ENCODE data around the gene CGN.
"Not testable (repeated sequence)": the region's sequence is repeated elsewhere in the genome, so short reads cannot be mapped to it uniquely, and the experiment has no call there.

CGN gene

GRCh38 chr1:151522427-151522826, 11.2 kb downstream of the CGN start:
- not testable (repeated sequence) for DNase-seq (ENCODE audit: insufficient read length, low spot score); FAIRE-seq

- DNase-seq (ENCODE audit: insufficient read length, low spot score): no peak
- no peak for FAIRE-seq
Observed at GRCh38 chr1:151523326-151523725, 12.1 kb downstream of the CGN start.

DNA sequence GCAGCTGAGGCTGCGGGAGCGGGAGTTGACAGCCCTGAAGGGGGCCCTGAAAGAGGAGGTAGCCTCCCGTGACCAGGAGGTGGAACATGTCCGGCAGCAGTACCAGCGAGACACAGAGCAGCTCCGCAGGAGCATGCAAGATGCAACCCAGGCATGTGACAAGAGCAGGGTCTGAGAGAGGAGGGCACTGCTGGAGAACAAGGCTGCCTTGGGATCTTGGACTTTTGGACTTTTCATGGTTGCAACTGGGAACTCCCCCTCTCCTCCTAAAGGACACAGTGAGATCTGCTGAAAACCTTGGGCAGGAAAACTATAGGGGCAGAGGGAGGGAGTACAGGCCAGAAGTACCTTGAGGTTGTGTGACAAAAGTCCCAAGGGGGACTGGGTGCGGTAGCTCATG, 13.5 kb downstream of the CGN start:
- no peak for FAIRE-seq

GRCh38 chr1:151526735-151527525, 15.7 kb downstream of the CGN start:
- FAIRE-seq: no peak
- DNase-seq (ENCODE audit: insufficient read length, low spot score): no peak

More for the DNA sequence above, 13.5 kb downstream of the CGN start:
- no peak for DNase-seq (ENCODE audit: insufficient read length, low spot score)

DNA sequence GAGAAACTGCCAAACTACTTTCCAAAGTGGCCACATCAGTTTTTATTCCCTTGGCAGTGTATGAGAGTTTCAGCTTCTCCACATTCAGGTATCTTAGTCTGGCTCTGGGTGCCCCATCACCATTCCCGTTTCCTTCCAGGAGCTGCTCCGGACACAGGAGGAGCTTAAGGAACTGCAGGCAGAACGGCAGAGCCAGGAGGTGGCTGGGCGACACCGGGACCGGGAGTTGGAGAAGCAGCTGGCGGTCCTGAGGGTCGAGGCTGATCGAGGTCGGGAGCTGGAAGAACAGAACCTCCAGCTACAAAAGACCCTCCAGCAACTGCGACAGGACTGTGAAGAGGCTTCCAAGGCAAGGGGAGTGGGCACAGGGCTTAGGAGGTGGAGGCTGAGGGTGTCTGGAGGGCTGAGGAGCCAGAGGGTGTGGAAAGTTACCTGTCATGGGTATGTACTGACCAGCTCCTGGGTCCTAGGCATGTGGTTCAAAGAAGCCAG, 18.1 kb downstream of the CGN start:
- no peak for DNase-seq (ENCODE audit: insufficient read length, low spot score)
- no peak for FAIRE-seq

- DNase-seq (ENCODE audit: insufficient read length, low spot score): no peak
- FAIRE-seq: no peak
Observed at GRCh38 chr1:151529781-151530180, 18.6 kb downstream of the CGN start.

GRCh38 chr1:151530461-151530860, 19.3 kb downstream of the CGN start:
- no peak for DNase-seq (ENCODE audit: insufficient read length, low spot score)

GRCh38 chr1:151533870-151534269, 22.7 kb downstream of the CGN start:
- FAIRE-seq: no peak
- no peak for DNase-seq (ENCODE audit: insufficient read length, low spot score)

More at GRCh38 chr1:151530461-151530860, 19.3 kb downstream of the CGN start:
- no peak for FAIRE-seq

DNA sequence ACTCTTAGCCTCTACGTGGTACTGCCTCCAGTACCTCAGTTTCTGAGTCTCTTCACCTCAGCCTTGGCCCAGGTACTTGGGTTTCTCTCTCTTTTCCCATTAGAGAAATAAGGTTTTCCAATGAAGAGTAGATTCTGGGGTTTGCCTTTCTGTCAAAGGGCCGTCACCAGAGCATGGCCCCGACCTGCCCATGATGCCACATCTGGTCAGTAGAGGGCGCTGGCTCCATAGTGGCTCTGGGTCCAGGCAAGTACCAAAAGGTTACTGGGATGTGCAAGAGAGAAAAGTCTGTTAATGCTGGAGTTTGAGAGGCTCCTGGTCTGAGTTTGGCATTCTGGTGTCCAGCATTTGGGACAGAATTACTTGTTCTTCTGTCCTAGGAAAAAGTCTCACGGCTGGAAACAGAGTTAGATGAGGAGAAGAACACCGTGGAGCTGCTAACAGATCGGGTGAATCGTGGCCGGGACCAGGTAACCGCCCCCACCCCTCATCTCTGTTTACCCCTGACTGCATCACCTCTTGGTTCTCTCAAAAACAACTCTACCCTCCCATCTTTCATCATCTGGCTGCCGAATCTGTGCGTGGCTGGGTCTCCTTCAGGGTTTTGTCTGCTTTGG, 23.6 kb downstream of the CGN start:
- FAIRE-seq (no peak), DNase-seq (ENCODE audit: insufficient read length, low spot score) (peak; percentile 67)

DNA sequence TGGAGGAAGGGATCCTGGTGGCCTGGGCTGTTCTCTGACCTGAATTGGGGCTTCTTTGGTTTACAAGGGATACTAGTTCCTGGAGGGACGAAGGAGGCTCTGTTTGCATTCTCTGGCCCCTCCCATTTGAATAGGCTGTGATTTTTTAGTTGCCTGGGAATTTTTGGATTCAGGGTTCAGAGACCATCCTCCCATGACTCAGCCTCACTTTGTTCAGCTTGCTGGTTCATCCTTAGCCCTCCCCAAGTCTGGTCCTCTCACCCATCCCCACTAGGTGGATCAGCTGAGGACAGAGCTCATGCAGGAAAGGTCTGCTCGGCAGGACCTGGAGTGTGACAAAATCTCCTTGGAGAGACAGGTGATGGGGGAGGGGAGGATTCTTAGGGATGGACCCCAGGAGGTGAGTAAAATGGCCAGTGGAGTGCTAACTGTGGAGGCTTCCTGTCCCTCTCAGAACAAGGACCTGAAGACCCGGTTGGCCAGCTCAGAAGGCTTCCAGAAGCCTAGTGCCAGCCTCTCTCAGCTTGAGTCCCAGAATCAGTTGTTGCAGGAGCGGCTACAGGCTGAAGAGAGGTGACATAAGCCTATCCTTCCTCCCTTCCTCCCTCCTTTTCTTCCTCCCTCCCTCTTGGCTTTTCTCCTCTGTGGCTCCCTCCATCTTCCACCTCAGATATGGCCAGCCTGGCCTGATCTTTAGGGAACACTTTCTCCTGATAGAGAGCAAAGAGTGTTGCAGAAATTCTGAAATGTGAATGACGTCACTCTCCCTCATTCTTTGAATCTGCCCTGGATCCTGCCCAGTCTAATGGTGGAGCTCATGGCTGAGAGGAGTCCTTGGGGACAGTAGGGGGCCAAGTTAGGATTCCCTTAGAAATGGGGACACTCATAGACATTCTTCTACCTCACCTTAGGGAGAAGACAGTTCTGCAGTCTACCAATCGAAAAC, 24.4 kb downstream of the CGN start:
- FAIRE-seq (no peak), DNase-seq (ENCODE audit: insufficient read length, low spot score) (no peak)

GRCh38 chr1:151536499-151536898, 25.3 kb downstream of the CGN start:
- no peak for FAIRE-seq

DNA sequence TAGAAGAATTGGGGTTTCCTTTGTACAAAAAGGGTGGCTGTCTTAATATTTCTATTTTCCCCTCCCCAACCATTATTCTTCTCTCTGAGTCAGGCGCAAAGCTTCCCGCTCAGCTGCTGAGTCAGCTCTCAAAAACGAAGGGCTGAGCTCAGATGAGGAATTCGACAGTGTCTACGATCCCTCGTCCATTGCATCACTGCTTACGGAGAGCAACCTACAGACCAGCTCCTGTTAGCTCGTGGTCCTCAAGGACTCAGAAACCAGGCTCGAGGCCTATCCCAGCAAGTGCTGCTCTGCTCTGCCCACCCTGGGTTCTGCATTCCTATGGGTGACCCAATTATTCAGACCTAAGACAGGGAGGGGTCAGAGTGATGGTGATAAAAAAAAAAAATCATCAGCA, 25.9 kb downstream of the CGN start:
- no peak for FAIRE-seq
- peak; percentile 85 for DNase-seq (ENCODE audit: insufficient read length, low spot score)

More at GRCh38 chr1:151536499-151536898, 25.3 kb downstream of the CGN start:
- DNase-seq (ENCODE audit: insufficient read length, low spot score): no peak

DNA sequence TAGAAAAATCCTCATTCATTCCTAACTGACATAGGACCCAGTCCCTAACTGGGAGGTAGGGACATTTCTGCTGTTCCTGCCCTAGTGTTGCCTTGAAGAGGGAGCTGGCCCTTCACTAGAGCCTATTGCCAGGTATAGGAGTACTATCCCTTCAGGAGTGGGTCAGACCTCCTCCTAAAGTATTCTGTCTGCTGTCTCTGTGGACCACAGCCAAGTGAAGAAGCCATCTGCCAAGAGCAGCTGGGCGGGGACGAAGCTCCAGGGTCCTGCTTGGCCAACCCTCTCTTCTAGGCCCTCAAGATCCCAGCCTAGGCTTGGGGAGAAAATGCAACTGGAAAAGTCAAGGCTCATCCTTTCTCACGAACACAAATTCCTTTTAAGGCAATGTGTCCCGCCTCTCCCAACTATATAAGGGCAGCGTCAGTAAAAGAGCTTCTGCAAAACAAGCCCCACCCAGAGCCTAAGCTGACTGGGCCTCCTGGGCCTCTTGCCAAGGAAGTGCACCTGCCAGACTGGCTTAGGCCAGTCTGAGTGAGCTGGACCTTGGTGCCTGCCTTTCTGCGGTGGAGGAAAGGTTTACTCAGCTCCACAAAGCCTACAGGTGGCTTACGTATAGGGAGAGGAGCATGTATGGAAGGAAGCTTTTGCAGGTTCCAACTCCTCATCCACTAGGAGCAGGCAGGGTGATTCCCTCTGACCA, 28.3 kb downstream of the CGN start:
- DNase-seq (ENCODE audit: insufficient read length, low spot score): peak; percentile 63
- no peak for FAIRE-seq

GRCh38 chr1:151540021-151540981, 29.1 kb downstream of the CGN start, which contains the start of gene TUFT1:
Gene TUFT1, plus strand, starts transcription at chr1:151540309. Its CDS starts 58 bp downstream, at chr1:151540367.
- FAIRE-seq (peak; percentile 52), DNase-seq (ENCODE audit: insufficient read length, low spot score) (peak; percentile 81)

DNA sequence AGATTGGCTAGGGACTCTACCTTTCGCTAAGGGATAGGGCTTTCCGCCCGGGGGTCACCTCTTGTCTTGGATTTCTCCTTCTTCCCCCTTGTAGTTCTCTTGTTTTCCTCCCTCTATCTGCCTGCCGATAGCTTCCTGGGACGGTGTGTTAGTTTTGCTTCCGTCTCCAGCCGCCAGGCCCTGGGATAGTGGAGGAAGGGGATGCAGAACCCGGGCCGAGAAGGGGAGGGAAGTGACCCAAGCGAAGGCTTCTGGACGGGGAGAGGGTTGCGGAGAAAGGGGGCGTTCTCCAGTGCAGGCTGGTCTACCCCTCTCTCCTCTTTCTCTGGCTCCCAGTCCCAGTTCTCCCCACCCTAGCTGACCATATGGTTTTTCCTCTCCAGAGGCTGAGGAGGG, 29.8 kb downstream of the CGN start:
- FAIRE-seq (no peak), DNase-seq (ENCODE audit: insufficient read length, low spot score) (no peak)

DNA sequence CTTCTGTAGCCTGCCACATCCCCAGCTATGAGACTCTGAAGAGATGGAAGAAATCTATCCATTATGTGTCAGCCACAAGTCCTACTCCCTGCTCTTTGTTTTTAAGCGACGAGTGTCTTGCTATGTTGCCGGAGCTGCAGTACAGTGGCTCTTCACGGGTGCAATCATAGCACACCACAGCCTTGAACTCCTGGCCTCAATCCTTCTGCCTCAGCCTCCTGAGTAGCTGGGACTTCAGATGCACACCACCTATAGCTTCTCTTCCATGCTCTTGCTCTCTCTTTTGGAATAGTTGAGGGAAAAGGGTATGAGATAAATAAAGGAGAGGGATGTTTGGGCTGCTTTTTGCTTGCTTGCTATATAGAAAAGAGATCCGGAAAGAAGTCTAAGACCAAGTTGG, 30.6 kb downstream of the CGN start:
- no peak for DNase-seq (ENCODE audit: insufficient read length, low spot score)

DNA sequence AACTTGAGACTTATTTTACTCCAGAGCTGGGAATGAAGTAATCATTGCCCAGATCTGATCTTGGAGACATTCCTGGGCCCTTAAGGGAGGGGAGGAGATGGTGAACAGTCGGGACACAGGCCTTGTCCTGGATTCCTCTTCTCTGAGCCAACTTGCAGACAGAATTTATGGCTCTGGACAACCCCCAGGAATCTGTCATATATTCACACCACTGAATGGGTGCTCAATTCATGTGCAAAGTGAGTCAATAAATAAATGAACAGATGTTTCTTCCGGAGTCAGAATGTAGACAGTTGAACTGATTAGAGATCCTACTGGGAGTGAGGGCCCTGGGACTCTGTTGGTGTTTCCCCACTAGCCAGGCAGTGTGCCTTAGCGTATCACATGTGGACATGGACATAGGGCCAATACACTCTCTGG, 31.5 kb downstream of the CGN start:
- FAIRE-seq: no peak
- DNase-seq (ENCODE audit: insufficient read length, low spot score): peak; percentile 53

More for the DNA sequence above, 30.6 kb downstream of the CGN start:
- no peak for FAIRE-seq

DNA sequence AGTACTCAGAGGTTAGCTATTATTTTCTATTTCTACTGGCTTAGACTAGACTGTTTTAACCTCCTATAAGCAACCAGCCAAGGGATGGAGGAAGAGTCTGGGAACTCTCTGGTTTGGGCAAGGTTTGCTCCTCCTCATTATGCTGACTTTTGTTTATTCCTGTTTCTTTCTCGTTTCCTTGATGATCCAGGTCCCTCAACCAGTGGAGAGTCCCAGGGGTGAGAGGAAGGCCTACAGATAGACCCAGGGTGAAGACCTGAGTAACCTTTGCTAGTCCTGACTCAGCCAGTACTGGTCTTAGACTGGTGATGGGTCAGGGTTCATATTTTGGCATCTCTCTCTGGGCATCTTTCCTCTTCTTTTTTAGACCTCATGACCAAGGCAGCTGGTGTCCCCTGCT, 34.4 kb downstream of the CGN start:
- no peak for FAIRE-seq
- DNase-seq (ENCODE audit: insufficient read length, low spot score): no peak
